22Rv1 (cell line): ENCODE measurements around the gene PPM1H.

ENCODE experiments used
- ZFX ChIP-seq: fragments of 450-650 bp; IDR thresholded peaks from 2 replicates; pipeline ENCODE4 v1.6.1; 2017; ENCODE audit warnings: antibody characterized with exemption, borderline replicate concordance
- TF ChIP-seq, protein P1 (sequence below): fragments of 450-650 bp; IDR thresholded peaks from 2 replicates; pipeline ENCODE4 v1.5.1; 2017; ENCODE audit warnings: mild to moderate bottlenecking

DNA sequence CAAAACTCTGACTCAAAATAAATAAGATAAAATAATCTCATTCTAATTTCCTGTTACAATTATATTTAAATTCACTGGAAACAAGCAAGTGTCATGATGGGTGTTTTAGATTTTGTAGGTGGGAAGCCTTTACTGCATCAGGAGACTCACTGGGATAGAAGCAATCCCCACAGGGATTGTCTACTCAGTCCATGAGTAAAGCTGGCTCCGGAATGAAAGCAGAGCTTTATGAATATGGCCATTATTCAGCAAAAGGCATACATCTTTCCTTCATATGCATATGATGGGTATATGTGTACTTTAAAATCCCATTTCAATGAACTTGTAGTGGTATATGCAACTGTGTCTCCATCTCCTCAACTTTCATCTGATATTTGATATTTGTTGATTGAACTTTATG is 25.4 kb upstream of the PPM1H start:
- TF ChIP-seq, protein P1, sequence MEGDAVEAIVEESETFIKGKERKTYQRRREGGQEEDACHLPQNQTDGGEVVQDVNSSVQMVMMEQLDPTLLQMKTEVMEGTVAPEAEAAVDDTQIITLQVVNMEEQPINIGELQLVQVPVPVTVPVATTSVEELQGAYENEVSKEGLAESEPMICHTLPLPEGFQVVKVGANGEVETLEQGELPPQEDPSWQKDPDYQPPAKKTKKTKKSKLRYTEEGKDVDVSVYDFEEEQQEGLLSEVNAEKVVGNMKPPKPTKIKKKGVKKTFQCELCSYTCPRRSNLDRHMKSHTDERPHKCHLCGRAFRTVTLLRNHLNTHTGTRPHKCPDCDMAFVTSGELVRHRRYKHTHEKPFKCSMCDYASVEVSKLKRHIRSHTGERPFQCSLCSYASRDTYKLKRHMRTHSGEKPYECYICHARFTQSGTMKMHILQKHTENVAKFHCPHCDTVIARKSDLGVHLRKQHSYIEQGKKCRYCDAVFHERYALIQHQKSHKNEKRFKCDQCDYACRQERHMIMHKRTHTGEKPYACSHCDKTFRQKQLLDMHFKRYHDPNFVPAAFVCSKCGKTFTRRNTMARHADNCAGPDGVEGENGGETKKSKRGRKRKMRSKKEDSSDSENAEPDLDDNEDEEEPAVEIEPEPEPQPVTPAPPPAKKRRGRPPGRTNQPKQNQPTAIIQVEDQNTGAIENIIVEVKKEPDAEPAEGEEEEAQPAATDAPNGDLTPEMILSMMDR = no peak
- no peak for TF ChIP-seq ZFX
